K562 (cell line): ENCODE data around the gene SEMA3A. TPM values are rescaled to one million over a fixed set of nuclear protein-coding genes. Genes with fewer than 3 reads are reported as not detected.

ENCODE experiments used
- NR2F6 ChIP-seq: fragments of 450-650 bp; formaldehyde crosslinking; IDR thresholded peaks from 2 replicates; pipeline ENCODE4 v1.4.0; 2020; ENCODE audit warnings: mild to moderate bottlenecking
- polyA plus RNA-seq, 8 experiments: library from polyadenylated mRNA; depleted of rRNA in 4 of 8; stranded (reverse) in 5 of 8; unstranded in 3 of 8; fragments of >200 nt; fragmentation: Nextera tagmentation in 2 of 8; fragmentation: Illumina TruSeq in 1 of 8; extraction: Ambion mirVana in 2 of 8; extraction: Trizol in 1 of 8; gene quantifications; 2 replicates each; pipeline versions ENCODE4 v1.2.1 to v1.2.3, GENCODE V29; 2011 to 2014; ENCODE audit warnings: inconsistent platforms in 1 of 8, missing spikeins in 1 of 8
- total RNA-seq, 7 experiments: library from RNA; depleted of rRNA in 6 of 7; stranded (reverse); fragments of >200 nt in 6 of 7; fragmentation: Illumina TruSeq in 2 of 7; extraction: Trizol in 2 of 7; gene quantifications; 2 replicates each; pipeline versions ENCODE4 v1.2.1 to v1.2.3, GENCODE V29; 2011 to 2021; ENCODE audit warnings: low replicate concordance in 1 of 7
- TF ChIP-seq, protein P1 (sequence below): fragments of 450-650 bp; formaldehyde crosslinking; IDR thresholded peaks from 2 replicates; pipeline ENCODE4 v1.4.0; 2020; ENCODE audit warnings: mild to moderate bottlenecking, moderate library complexity
- TF ChIP-seq, protein P2 (sequence below), 2 experiments: fragments of 450-650 bp; formaldehyde crosslinking in 1 of 2; IDR thresholded peaks; 2 replicates each; pipeline versions ENCODE4 v1.4.0 to v1.6.1; 2014 to 2020; ENCODE audit warnings: mild to moderate bottlenecking in 2 of 2, borderline replicate concordance in 1 of 2, low read depth in 1 of 2
- TF ChIP-seq, protein P3 (sequence below), 3 experiments: IDR thresholded peaks in 2 of 3; conservative IDR thresholded peaks in 1 of 3; 2 replicates each; pipeline ENCODE4 v1.5.1; 2011 to 2012; ENCODE audit warnings: low read length in 3 of 3, mild to moderate bottlenecking in 3 of 3, control low read depth in 2 of 3, improper control_type of control experiment in 1 of 3, inconsistent platforms in 1 of 3, low read depth in 1 of 3, mixed read lengths in 1 of 3, moderate library complexity in 1 of 3; ENCODE audit not compliant: insufficient read depth in 2 of 3

The SEMA3A gene
- total and polyA plus RNA-seq, 9 of the 15 experiments (the other 6 are each of a cell fraction or from before 2014, with no cell fraction given): 0.36 to 3.0 (median 1.1) TPM

- TF ChIP-seq, protein P1, sequence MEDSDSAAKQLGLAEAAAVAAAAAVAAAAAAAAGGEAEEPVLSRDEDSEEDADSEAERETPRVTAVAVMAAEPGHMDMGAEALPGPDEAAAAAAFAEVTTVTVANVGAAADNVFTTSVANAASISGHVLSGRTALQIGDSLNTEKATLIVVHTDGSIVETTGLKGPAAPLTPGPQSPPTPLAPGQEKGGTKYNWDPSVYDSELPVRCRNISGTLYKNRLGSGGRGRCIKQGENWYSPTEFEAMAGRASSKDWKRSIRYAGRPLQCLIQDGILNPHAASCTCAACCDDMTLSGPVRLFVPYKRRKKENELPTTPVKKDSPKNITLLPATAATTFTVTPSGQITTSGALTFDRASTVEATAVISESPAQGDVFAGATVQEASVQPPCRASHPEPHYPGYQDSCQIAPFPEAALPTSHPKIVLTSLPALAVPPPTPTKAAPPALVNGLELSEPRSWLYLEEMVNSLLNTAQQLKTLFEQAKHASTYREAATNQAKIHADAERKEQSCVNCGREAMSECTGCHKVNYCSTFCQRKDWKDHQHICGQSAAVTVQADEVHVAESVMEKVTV (CRISPR knock-in tag): peak; percentile 70; the same call in 1 of the 2 replicates
- TF ChIP-seq, protein P2, sequence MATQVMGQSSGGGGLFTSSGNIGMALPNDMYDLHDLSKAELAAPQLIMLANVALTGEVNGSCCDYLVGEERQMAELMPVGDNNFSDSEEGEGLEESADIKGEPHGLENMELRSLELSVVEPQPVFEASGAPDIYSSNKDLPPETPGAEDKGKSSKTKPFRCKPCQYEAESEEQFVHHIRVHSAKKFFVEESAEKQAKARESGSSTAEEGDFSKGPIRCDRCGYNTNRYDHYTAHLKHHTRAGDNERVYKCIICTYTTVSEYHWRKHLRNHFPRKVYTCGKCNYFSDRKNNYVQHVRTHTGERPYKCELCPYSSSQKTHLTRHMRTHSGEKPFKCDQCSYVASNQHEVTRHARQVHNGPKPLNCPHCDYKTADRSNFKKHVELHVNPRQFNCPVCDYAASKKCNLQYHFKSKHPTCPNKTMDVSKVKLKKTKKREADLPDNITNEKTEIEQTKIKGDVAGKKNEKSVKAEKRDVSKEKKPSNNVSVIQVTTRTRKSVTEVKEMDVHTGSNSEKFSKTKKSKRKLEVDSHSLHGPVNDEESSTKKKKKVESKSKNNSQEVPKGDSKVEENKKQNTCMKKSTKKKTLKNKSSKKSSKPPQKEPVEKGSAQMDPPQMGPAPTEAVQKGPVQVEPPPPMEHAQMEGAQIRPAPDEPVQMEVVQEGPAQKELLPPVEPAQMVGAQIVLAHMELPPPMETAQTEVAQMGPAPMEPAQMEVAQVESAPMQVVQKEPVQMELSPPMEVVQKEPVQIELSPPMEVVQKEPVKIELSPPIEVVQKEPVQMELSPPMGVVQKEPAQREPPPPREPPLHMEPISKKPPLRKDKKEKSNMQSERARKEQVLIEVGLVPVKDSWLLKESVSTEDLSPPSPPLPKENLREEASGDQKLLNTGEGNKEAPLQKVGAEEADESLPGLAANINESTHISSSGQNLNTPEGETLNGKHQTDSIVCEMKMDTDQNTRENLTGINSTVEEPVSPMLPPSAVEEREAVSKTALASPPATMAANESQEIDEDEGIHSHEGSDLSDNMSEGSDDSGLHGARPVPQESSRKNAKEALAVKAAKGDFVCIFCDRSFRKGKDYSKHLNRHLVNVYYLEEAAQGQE (IDR thresholded peaks at IDR 0.05; ENCODE audit: borderline replicate concordance): peak; percentile 75
- TF ChIP-seq, protein P2 (CRISPR knock-in tag; IDR thresholded peaks at IDR 0.05; ENCODE audit: low read depth): no peak
- TF ChIP-seq, protein P3, sequence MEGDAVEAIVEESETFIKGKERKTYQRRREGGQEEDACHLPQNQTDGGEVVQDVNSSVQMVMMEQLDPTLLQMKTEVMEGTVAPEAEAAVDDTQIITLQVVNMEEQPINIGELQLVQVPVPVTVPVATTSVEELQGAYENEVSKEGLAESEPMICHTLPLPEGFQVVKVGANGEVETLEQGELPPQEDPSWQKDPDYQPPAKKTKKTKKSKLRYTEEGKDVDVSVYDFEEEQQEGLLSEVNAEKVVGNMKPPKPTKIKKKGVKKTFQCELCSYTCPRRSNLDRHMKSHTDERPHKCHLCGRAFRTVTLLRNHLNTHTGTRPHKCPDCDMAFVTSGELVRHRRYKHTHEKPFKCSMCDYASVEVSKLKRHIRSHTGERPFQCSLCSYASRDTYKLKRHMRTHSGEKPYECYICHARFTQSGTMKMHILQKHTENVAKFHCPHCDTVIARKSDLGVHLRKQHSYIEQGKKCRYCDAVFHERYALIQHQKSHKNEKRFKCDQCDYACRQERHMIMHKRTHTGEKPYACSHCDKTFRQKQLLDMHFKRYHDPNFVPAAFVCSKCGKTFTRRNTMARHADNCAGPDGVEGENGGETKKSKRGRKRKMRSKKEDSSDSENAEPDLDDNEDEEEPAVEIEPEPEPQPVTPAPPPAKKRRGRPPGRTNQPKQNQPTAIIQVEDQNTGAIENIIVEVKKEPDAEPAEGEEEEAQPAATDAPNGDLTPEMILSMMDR (IDR thresholded peaks at IDR 0.05 in 2 of 3, conservative IDR thresholded peaks at IDR 0.05 in 1 of 3; ENCODE audit: insufficient read depth in 2 of 3, low read depth in 1 of 3, low read length in 3 of 3): peak; percentile 33 to 68 (median 33); a peak in 3 of 6 replicates
- TF ChIP-seq NR2F6 (CRISPR knock-in tag): no peak
Observed at GRCh38 chr7:83976302-83976701, 218.3 kb downstream of the SEMA3A start (continued).
